Measurements from ENCODE around the gene CAMKK1.

DNA sequence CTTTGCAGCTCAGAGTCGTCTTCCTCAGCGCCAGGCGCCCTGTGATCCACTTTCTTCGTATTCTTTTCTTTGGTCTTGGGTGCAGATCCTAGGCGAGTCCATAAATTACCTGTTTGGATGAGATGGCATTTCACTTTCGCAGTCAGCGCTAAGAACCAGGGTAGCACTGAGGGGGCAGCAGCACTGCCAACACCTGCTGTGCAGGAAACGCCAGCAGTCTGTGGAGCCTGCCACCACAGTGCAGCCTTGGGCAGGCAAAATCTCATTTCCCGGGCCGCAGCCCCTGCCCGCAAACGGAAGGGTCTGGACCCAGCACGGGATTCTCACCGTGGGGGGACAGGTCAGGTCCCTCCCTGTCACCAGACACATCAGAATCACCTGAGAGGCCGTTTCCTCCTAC lies 79.7 kb downstream of the CAMKK1 start:
- TF ChIP-seq, protein P1, sequence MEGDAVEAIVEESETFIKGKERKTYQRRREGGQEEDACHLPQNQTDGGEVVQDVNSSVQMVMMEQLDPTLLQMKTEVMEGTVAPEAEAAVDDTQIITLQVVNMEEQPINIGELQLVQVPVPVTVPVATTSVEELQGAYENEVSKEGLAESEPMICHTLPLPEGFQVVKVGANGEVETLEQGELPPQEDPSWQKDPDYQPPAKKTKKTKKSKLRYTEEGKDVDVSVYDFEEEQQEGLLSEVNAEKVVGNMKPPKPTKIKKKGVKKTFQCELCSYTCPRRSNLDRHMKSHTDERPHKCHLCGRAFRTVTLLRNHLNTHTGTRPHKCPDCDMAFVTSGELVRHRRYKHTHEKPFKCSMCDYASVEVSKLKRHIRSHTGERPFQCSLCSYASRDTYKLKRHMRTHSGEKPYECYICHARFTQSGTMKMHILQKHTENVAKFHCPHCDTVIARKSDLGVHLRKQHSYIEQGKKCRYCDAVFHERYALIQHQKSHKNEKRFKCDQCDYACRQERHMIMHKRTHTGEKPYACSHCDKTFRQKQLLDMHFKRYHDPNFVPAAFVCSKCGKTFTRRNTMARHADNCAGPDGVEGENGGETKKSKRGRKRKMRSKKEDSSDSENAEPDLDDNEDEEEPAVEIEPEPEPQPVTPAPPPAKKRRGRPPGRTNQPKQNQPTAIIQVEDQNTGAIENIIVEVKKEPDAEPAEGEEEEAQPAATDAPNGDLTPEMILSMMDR (IDR thresholded peaks at IDR 0.05) = no peak
- TF ChIP-seq FOXS1 (CRISPR knock-in tag; IDR thresholded peaks at IDR 0.05) (no peak), CBX2 (IDR thresholded peaks at IDR 0.05; ENCODE audit: borderline replicate concordance, low read depth) (no peak), NR3C1 (IDR thresholded peaks at IDR 0.05) (no peak), EP300 (IDR thresholded peaks at IDR 0.05) (no peak), PHF8 (IDR thresholded peaks at IDR 0.05; ENCODE audit: borderline replicate concordance, low read depth) (no peak), RFX5 (IDR thresholded peaks at IDR 0.05) (no peak)
- TF ChIP-seq, protein P2, sequence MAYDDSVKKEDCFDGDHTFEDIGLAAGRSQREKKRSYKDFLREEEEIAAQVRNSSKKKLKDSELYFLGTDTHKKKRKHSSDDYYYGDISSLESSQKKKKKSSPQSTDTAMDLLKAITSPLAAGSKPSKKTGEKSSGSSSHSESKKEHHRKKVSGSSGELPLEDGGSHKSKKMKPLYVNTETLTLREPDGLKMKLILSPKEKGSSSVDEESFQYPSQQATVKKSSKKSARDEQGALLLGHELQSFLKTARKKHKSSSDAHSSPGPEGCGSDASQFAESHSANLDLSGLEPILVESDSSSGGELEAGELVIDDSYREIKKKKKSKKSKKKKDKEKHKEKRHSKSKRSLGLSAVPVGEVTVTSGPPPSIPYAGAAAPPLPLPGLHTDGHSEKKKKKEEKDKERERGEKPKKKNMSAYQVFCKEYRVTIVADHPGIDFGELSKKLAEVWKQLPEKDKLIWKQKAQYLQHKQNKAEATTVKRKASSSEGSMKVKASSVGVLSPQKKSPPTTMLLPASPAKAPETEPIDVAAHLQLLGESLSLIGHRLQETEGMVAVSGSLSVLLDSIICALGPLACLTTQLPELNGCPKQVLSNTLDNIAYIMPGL (CRISPR knock-in tag; IDR thresholded peaks at IDR 0.05; ENCODE audit: borderline replicate concordance) = no peak
